ENCODE data around the gene OR6C1. TPM values are rescaled to one million over a fixed set of nuclear protein-coding genes. Genes with fewer than 3 reads are reported as not detected.

OR6C1 gene
- total and polyA plus RNA-seq, 2 of the 8 experiments (the other 6 are each of a cell fraction or from before 2014, with no cell fraction given) = not detected

Other genes with a start within 250 kb of the OR6C1 start
- not detected in 2 replicates for gene OR9K2, start 187.9 kb upstream of the OR6C1 start, total RNA-seq (2021; fragmentation: NEBNext Ultra II Directional; extraction: Animal tissue kit (Norgen Biotek cat#: 25700))
- not detected in 2 replicates for gene OR9K2, start 187.9 kb upstream of the OR6C1 start, polyA plus RNA-seq (2011; rRNA removed)
- gene OR10A7, start 93.3 kb upstream of the OR6C1 start, total RNA-seq (2021; fragmentation: NEBNext Ultra II Directional; extraction: Animal tissue kit (Norgen Biotek cat#: 25700)) = not detected in 2 replicates
- gene OR10A7, start 93.3 kb upstream of the OR6C1 start, polyA plus RNA-seq (2011; rRNA removed) = not detected in 2 replicates
- not detected in 2 replicates for gene OR6C74, start 69.7 kb upstream of the OR6C1 start, total RNA-seq (2021; fragmentation: NEBNext Ultra II Directional; extraction: Animal tissue kit (Norgen Biotek cat#: 25700))
- gene OR6C74, start 69.7 kb upstream of the OR6C1 start, polyA plus RNA-seq (2011; rRNA removed) = not detected in 2 replicates
- gene OR6C6, start 17.8 kb upstream of the OR6C1 start, total RNA-seq (2021; fragmentation: NEBNext Ultra II Directional; extraction: Animal tissue kit (Norgen Biotek cat#: 25700)) = not detected in 2 replicates
- gene OR6C6, start 17.8 kb upstream of the OR6C1 start, polyA plus RNA-seq (2011; rRNA removed) = not detected in 2 replicates
- not detected in 2 replicates for gene OR6C3, start 16.4 kb downstream of the OR6C1 start, total RNA-seq (2021; fragmentation: NEBNext Ultra II Directional; extraction: Animal tissue kit (Norgen Biotek cat#: 25700))
- not detected in 2 replicates for gene OR6C3, start 16.4 kb downstream of the OR6C1 start, polyA plus RNA-seq (2011; rRNA removed)
- gene OR6C75, start 48.6 kb downstream of the OR6C1 start, total RNA-seq (2021; fragmentation: NEBNext Ultra II Directional; extraction: Animal tissue kit (Norgen Biotek cat#: 25700)) = not detected in 2 replicates
- not detected in 2 replicates for gene OR6C75, start 48.6 kb downstream of the OR6C1 start, polyA plus RNA-seq (2011; rRNA removed)
- not detected in 2 replicates for gene OR6C65, start 86.2 kb downstream of the OR6C1 start, total RNA-seq (2021; fragmentation: NEBNext Ultra II Directional; extraction: Animal tissue kit (Norgen Biotek cat#: 25700))
- not detected in 2 replicates for gene OR6C65, start 86.2 kb downstream of the OR6C1 start, polyA plus RNA-seq (2011; rRNA removed)
- gene OR6C76, start 111.9 kb downstream of the OR6C1 start, total RNA-seq (2021; fragmentation: NEBNext Ultra II Directional; extraction: Animal tissue kit (Norgen Biotek cat#: 25700)) = not detected in 2 replicates
- gene OR6C76, start 111.9 kb downstream of the OR6C1 start, polyA plus RNA-seq (2011; rRNA removed) = not detected in 2 replicates
- not detected in 2 replicates for gene OR6C2, start 129.7 kb downstream of the OR6C1 start, total RNA-seq (2021; fragmentation: NEBNext Ultra II Directional; extraction: Animal tissue kit (Norgen Biotek cat#: 25700))
- not detected in 2 replicates for gene OR6C2, start 129.7 kb downstream of the OR6C1 start, polyA plus RNA-seq (2011; rRNA removed)
- gene OR6C70, start 155.8 kb downstream of the OR6C1 start, total RNA-seq (2021; fragmentation: NEBNext Ultra II Directional; extraction: Animal tissue kit (Norgen Biotek cat#: 25700)) = not detected in 2 replicates
- gene OR6C70, start 155.8 kb downstream of the OR6C1 start, polyA plus RNA-seq (2011; rRNA removed) = not detected in 2 replicates
- gene OR6C68, start 178.0 kb downstream of the OR6C1 start, total RNA-seq (2021; fragmentation: NEBNext Ultra II Directional; extraction: Animal tissue kit (Norgen Biotek cat#: 25700)) = not detected in 2 replicates
- not detected in 2 replicates for gene OR6C68, start 178.0 kb downstream of the OR6C1 start, polyA plus RNA-seq (2011; rRNA removed)
- not detected in 2 replicates for gene OR6C4, start 235.3 kb downstream of the OR6C1 start, total RNA-seq (2021; fragmentation: NEBNext Ultra II Directional; extraction: Animal tissue kit (Norgen Biotek cat#: 25700))
- not detected in 2 replicates for gene OR6C4, start 235.3 kb downstream of the OR6C1 start, polyA plus RNA-seq (2011; rRNA removed)